ENCODE measurements around the gene OTOF.

The OTOF gene

DNA sequence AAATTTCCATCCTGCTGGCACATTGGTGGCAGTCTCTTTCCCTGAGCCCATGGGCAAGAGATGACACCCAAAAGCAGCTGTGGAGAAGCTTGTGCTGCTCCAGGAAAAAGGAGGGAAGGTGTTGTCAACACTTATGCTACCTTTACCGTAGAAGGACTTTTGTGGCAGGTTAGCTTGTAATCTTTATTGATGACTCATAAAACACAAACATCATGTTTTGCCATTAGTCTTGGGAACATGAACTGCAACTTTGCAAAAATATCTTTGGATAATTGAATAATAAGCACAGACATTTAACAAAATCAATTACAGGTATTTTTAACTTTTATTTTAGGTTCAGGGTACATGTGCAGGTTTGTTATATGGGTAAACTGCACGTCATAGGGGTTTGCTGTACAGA is 42.8 kb downstream of the OTOF start:
- no peak overlapping the region for H3K27ac ChIP-seq (ENCODE audit: insufficient read depth, low read length, poor library complexity, severe bottlenecking)
- H3K9me3 ChIP-seq (ENCODE audit: control insufficient read depth, low read length), result no peaks in the 10 kb centered on the region
- no peak overlapping the region for H3K4me3 ChIP-seq (ENCODE audit: insufficient read depth, low read depth, low read length, poor library complexity, severe bottlenecking)
- H3K27me3 ChIP-seq (replicated peaks; ENCODE audit: control insufficient read depth, insufficient read depth, low read length, poor library complexity, severe bottlenecking), result no peaks in the 10 kb centered on the region
- H3K36me3 ChIP-seq (ENCODE audit: control insufficient read depth, insufficient read depth, low read length), result no peaks in the 10 kb centered on the region
- no peak for DNase-seq
- no peaks in the 10 kb centered on the region for H3K4me1 ChIP-seq (ENCODE audit: control insufficient read depth, insufficient read depth, low read length, poor library complexity, severe bottlenecking)

DNA sequence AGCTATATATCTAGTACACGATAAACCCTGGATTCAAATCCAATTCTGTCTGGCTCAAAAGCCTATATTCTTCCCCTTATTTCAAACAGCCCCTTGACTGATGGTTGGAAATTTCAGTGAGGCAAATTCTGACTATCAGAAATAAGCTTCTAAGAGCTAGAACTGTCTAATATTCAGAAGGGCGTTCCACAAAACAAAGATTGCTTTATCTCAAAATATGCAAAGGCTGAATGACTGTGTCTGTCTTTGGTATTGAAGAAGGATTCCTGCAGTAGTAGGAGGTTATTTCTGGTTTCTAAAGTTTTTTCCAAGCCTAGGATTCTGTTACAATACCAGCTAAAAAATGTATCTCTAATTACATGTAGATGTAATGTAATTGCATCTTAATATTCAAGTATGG is 45.1 kb downstream of the OTOF start:
- no peak for DNase-seq
- H3K27ac ChIP-seq (ENCODE audit: insufficient read depth, low read length, poor library complexity, severe bottlenecking), result no peak overlapping the region
- H3K36me3 ChIP-seq (ENCODE audit: control insufficient read depth, insufficient read depth, low read length), result no peaks in the 10 kb centered on the region
- no peaks in the 10 kb centered on the region for H3K9me3 ChIP-seq (ENCODE audit: control insufficient read depth, low read length)
- no peaks in the 10 kb centered on the region for H3K27me3 ChIP-seq (replicated peaks; ENCODE audit: control insufficient read depth, insufficient read depth, low read length, poor library complexity, severe bottlenecking)
- H3K4me1 ChIP-seq (ENCODE audit: control insufficient read depth, insufficient read depth, low read length, poor library complexity, severe bottlenecking), result no peaks in the 10 kb centered on the region
- no peak overlapping the region for H3K4me3 ChIP-seq (ENCODE audit: insufficient read depth, low read depth, low read length, poor library complexity, severe bottlenecking)

- Histone ChIP-seq H3K27ac (ENCODE audit: insufficient read depth, low read length, poor library complexity, severe bottlenecking) (no peak overlapping the region), H3K27me3 (replicated peaks; ENCODE audit: control insufficient read depth, insufficient read depth, low read length, poor library complexity, severe bottlenecking) (no peaks in the 10 kb centered on the region), H3K4me1 (ENCODE audit: control insufficient read depth, insufficient read depth, low read length, poor library complexity, severe bottlenecking) (no peaks in the 10 kb centered on the region), H3K4me3 (ENCODE audit: insufficient read depth, low read depth, low read length, poor library complexity, severe bottlenecking) (no peak overlapping the region), H3K36me3 (ENCODE audit: control insufficient read depth, insufficient read depth, low read length) (no peaks in the 10 kb centered on the region), H3K9me3 (ENCODE audit: control insufficient read depth, low read length) (no peaks in the 10 kb centered on the region)
- DNase-seq, result no peak
These were observed 45.6 kb downstream of the OTOF start for GRCh38 chr2:26432363-26432762.

- no peak overlapping the region for H3K4me3 ChIP-seq (ENCODE audit: insufficient read depth, low read depth, low read length, poor library complexity, severe bottlenecking)
- H3K27me3 ChIP-seq (replicated peaks; ENCODE audit: control insufficient read depth, insufficient read depth, low read length, poor library complexity, severe bottlenecking), result no peaks in the 10 kb centered on the region
- H3K36me3 ChIP-seq (ENCODE audit: control insufficient read depth, insufficient read depth, low read length), result no peaks in the 10 kb centered on the region
- no peak overlapping the region for H3K27ac ChIP-seq (ENCODE audit: insufficient read depth, low read length, poor library complexity, severe bottlenecking)
- no peak for DNase-seq
- no peaks in the 10 kb centered on the region for H3K9me3 ChIP-seq (ENCODE audit: control insufficient read depth, low read length)
- no peaks in the 10 kb centered on the region for H3K4me1 ChIP-seq (ENCODE audit: control insufficient read depth, insufficient read depth, low read length, poor library complexity, severe bottlenecking)
These were observed 47.1 kb downstream of the OTOF start for GRCh38 chr2:26430826-26431225.

GRCh38 chr2:26429779-26430578 is 47.9 kb downstream of the OTOF start:
- H3K27me3 ChIP-seq (replicated peaks; ENCODE audit: control insufficient read depth, insufficient read depth, low read length, poor library complexity, severe bottlenecking), result no peaks in the 10 kb centered on the region
- H3K27ac ChIP-seq (ENCODE audit: insufficient read depth, low read length, poor library complexity, severe bottlenecking), result no peak overlapping the region
- H3K9me3 ChIP-seq (ENCODE audit: control insufficient read depth, low read length), result no peaks in the 10 kb centered on the region
- no peak for DNase-seq
- no peaks in the 10 kb centered on the region for H3K4me1 ChIP-seq (ENCODE audit: control insufficient read depth, insufficient read depth, low read length, poor library complexity, severe bottlenecking)
- no peak overlapping the region for H3K4me3 ChIP-seq (ENCODE audit: insufficient read depth, low read depth, low read length, poor library complexity, severe bottlenecking)
- no peaks in the 10 kb centered on the region for H3K36me3 ChIP-seq (ENCODE audit: control insufficient read depth, insufficient read depth, low read length)

GRCh38 chr2:26428846-26429245 is 49.1 kb downstream of the OTOF start:
- Histone ChIP-seq H3K4me1 (ENCODE audit: control insufficient read depth, insufficient read depth, low read length, poor library complexity, severe bottlenecking) (no peaks in the 10 kb centered on the region), H3K27ac (ENCODE audit: insufficient read depth, low read length, poor library complexity, severe bottlenecking) (no peak overlapping the region), H3K4me3 (ENCODE audit: insufficient read depth, low read depth, low read length, poor library complexity, severe bottlenecking) (no peak overlapping the region), H3K36me3 (ENCODE audit: control insufficient read depth, insufficient read depth, low read length) (no peaks in the 10 kb centered on the region), H3K27me3 (replicated peaks; ENCODE audit: control insufficient read depth, insufficient read depth, low read length, poor library complexity, severe bottlenecking) (no peaks in the 10 kb centered on the region), H3K9me3 (ENCODE audit: control insufficient read depth, low read length) (no peaks in the 10 kb centered on the region)
- no peak for DNase-seq

- H3K4me1 ChIP-seq (ENCODE audit: control insufficient read depth, insufficient read depth, low read length, poor library complexity, severe bottlenecking), result no peaks in the 10 kb centered on the region
These were observed 53.7 kb downstream of the OTOF start for GRCh38 chr2:26424221-26424620.

DNA sequence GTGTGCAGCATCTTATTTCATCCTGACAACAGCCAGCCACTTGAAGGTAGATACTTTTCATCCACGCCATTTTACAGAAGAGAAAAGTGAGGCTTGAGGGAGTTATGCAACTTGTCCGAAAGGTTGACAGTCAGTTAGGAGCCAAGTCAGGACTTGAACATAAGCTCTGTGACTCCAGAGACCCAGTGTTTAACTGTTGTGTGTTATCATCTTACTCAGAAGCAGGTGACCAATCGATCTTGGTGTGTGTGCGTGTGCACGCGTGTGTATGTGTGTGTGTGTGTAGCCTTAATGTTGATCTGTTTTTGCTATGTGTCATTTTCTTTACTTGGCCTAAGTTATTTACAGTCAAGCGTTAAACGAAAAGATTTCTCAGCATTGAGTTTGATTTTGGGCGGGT is 54.2 kb downstream of the OTOF start:
- Histone ChIP-seq H3K4me1 (ENCODE audit: control insufficient read depth, insufficient read depth, low read length, poor library complexity, severe bottlenecking) (no peaks in the 10 kb centered on the region), H3K27ac (ENCODE audit: insufficient read depth, low read length, poor library complexity, severe bottlenecking) (no peak overlapping the region), H3K9me3 (ENCODE audit: control insufficient read depth, low read length) (no peaks in the 10 kb centered on the region), H3K36me3 (ENCODE audit: control insufficient read depth, insufficient read depth, low read length) (no peaks in the 10 kb centered on the region), H3K4me3 (ENCODE audit: insufficient read depth, low read depth, low read length, poor library complexity, severe bottlenecking) (no peak overlapping the region), H3K27me3 (replicated peaks; ENCODE audit: control insufficient read depth, insufficient read depth, low read length, poor library complexity, severe bottlenecking) (no peaks in the 10 kb centered on the region)
- DNase-seq, result no peak

More at GRCh38 chr2:26424221-26424620, 53.7 kb downstream of the OTOF start:
- Histone ChIP-seq H3K4me3 (ENCODE audit: insufficient read depth, low read depth, low read length, poor library complexity, severe bottlenecking) (no peak overlapping the region), H3K27ac (ENCODE audit: insufficient read depth, low read length, poor library complexity, severe bottlenecking) (no peak overlapping the region), H3K9me3 (ENCODE audit: control insufficient read depth, low read length) (no peaks in the 10 kb centered on the region), H3K27me3 (replicated peaks; ENCODE audit: control insufficient read depth, insufficient read depth, low read length, poor library complexity, severe bottlenecking) (no peaks in the 10 kb centered on the region), H3K36me3 (ENCODE audit: control insufficient read depth, insufficient read depth, low read length) (no peaks in the 10 kb centered on the region)
- DNase-seq, result no peak

DNA sequence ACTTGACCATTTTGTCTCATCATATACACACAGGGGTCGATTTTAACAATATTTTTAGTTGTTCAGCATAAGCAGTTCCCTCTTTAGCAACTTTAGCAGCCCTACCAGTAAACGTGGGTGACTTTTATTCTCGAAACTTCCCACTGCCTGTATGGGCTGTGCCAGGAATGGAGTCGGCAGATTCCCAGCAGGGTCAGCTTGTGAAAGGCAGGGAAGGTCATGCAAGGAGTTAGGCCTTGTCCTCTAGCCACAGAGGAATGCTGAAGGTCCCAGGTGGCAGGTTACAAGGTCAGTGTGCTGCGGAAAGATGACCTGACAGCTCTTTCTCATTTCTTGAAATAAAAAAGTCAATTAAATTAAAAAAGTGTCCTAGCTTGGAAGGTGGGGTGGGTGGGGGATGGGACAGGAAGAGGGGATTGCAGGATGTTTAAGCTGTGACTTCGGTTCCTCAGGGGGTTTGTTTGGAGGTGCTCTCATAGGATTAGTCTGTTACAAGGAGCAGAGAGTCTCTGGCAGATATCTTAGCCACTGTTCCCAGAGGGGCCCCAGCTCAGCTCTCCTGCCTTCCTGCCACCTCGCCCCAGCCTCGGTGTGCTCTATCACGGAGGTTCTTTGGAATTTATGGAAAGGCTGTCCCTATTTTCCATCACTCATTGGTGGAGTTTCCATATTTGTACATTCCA is 54.8 kb downstream of the OTOF start:
- no peaks in the 10 kb centered on the region for H3K9me3 ChIP-seq (ENCODE audit: control insufficient read depth, low read length)
- H3K27me3 ChIP-seq (replicated peaks; ENCODE audit: control insufficient read depth, insufficient read depth, low read length, poor library complexity, severe bottlenecking), result no peaks in the 10 kb centered on the region
- H3K4me1 ChIP-seq (ENCODE audit: control insufficient read depth, insufficient read depth, low read length, poor library complexity, severe bottlenecking), result no peaks in the 10 kb centered on the region
- no peak for DNase-seq
- H3K36me3 ChIP-seq (ENCODE audit: control insufficient read depth, insufficient read depth, low read length), result no peaks in the 10 kb centered on the region
- H3K4me3 ChIP-seq (ENCODE audit: insufficient read depth, low read depth, low read length, poor library complexity, severe bottlenecking), result no peak overlapping the region
- no peak overlapping the region for H3K27ac ChIP-seq (ENCODE audit: insufficient read depth, low read length, poor library complexity, severe bottlenecking)

DNA sequence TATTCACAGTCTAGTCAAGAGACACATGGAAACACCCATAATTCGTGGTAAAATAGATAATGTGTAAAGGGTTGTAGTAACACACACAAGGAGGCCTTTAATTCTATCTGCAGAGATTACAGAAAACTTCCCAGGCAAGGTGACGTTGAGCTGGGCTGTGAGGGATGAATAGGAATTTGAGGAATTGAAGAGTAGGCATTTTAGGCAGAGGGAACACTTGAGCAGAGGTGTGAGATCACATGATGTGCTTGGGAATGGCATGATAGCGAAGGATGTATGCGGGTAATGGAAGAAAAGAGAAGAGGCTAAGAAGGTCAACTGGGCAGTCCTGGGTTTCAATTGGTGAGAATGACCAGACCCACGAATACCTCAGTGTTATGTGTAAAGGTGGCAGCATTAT is 56.0 kb downstream of the OTOF start:
- no peak for DNase-seq
- H3K36me3 ChIP-seq (ENCODE audit: control insufficient read depth, insufficient read depth, low read length), result no peaks in the 10 kb centered on the region
- H3K27ac ChIP-seq (ENCODE audit: insufficient read depth, low read length, poor library complexity, severe bottlenecking), result no peak overlapping the region
- no peaks in the 10 kb centered on the region for H3K4me1 ChIP-seq (ENCODE audit: control insufficient read depth, insufficient read depth, low read length, poor library complexity, severe bottlenecking)
- H3K4me3 ChIP-seq (ENCODE audit: insufficient read depth, low read depth, low read length, poor library complexity, severe bottlenecking), result no peak overlapping the region
- H3K9me3 ChIP-seq (ENCODE audit: control insufficient read depth, low read length), result no peaks in the 10 kb centered on the region
- no peaks in the 10 kb centered on the region for H3K27me3 ChIP-seq (replicated peaks; ENCODE audit: control insufficient read depth, insufficient read depth, low read length, poor library complexity, severe bottlenecking)

All from effector memory CD4-positive, alpha-beta T cell (primary cell).